GM20431 (cell line): ENCODE data around the gene AMMECR1.

Source experiments
- in situ Hi-C: fragments of 300-500 bp; cut with MseI, MboI; formaldehyde crosslinking; loops from one replicate; pipeline ENCODE4 v1.15.0; 2020; ENCODE audit warnings: low sequenced_read_pairs; ENCODE audit not compliant: unreplicated experiment

AMMECR1 gene

DNA sequence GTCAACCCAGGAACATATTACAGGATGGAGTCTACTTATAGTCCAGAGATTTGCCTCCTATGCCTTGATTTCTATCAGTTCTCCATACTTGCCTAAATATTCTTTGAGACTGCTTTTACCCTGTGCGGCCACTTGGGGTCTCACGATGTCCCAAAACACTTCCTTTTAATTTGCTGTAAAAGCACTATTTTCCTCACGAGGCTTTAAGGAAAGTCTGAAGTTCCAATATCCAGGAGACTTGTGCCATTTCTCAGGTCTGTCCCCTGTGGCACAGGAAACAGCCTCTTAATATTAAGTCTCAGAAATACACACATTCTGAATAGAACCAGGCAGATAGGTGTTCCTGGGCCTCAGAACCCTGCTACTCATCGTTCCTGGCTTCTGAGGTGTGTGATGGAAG, 172.0 kb downstream of the AMMECR1 start:
- in situ Hi-C loops = loop anchor here (25.0 kb wide), 1 partner anchor 234 kb away; no protein-coding TSS in a partner anchor

- in situ Hi-C loops = loop anchor here (25.0 kb wide), 1 partner anchor 233 kb away; no protein-coding TSS in a partner anchor
Observed at GRCh38 chrX:110145311-110145710, 172.6 kb downstream of the AMMECR1 start.
